Adipose tissue (tissue), 3 donors: ENCODE results near the gene DNAJB8. TPM values are rescaled to one million over a fixed set of nuclear protein-coding genes. Genes with fewer than 3 reads are reported as not detected.

ENCODE experiments used
- H3K27ac ChIP-seq: one replicate; pipeline ENCODE4 v1.5.1; 2013; ENCODE audit warnings: low read depth, low read length
- WGBS, 3 donors: extraction: QIAGEN DNeasy Blood & Tissue Kit; methylation state at CpG; one replicate each; pipeline ENCODE4 v1.1.7; 2013; 5-methylcytosine and 5-hydroxymethylcytosine counted together
- polyA plus RNA-seq, 3 donors: library from polyadenylated mRNA; stranded (reverse); fragments of 200-250 nt; gene quantifications; one replicate each; pipeline ENCODE4 v1.2.3, GENCODE V29; 2013
- donor health status: healthy with polysubstance abuse.
- donor health status: Bipolar disorder and iron deficiency.
- donor health status: healthy.

The DNAJB8 gene
- polyA plus RNA-seq, 3 donors: not detected

GRCh38 chr3:128486205-128486628 is 19.5 kb upstream of the DNAJB8 start:
- no peak overlapping the region for H3K27ac ChIP-seq
- 29 to 44% (median 32%) methylated on average over 14 of the region's 14 CpGs for WGBS, 3 donors

GRCh38 chr3:128485282-128486204 is 18.9 kb upstream of the DNAJB8 start:
- H3K27ac ChIP-seq: no peak overlapping the region
- WGBS, 3 donors: 45 to 56% (median 52%) methylated on average over 29 of the region's 29 CpGs

- no peak overlapping the region for H3K27ac ChIP-seq
- 27 to 59% (median 34%) methylated on average over 16 of the region's 16 CpGs for WGBS, 3 donors
Observed at GRCh38 chr3:128484404-128485281, 18.0 kb upstream of the DNAJB8 start.

GRCh38 chr3:128483657-128484403 is 17.1 kb upstream of the DNAJB8 start:
- WGBS, 3 donors: 14 to 42% (median 31%) methylated on average over 26 of the region's 26 CpGs
- H3K27ac ChIP-seq: no peak overlapping the region

GRCh38 chr3:128482666-128483656 is 16.3 kb upstream of the DNAJB8 start:
- H3K27ac ChIP-seq: no peak overlapping the region
- 13 to 41% (median 15%) methylated on average over 33 of the region's 33 CpGs for WGBS, 3 donors

GRCh38 chr3:128482175-128482574 is 15.5 kb upstream of the DNAJB8 start:
- H3K27ac ChIP-seq: no peak overlapping the region
- WGBS, 3 donors: 61 to 62% (median 62%) methylated on average over 11 of the region's 11 CpGs

GRCh38 chr3:128481438-128481942 is 14.8 kb upstream of the DNAJB8 start:
- H3K27ac ChIP-seq: no peak overlapping the region
- 37 to 46% (median 40%) methylated on average over 19 of the region's 19 CpGs for WGBS, 3 donors

GRCh38 chr3:128480717-128481437 is 14.2 kb upstream of the DNAJB8 start:
- 61 to 78% (median 69%) methylated on average over 27 of the region's 27 CpGs for WGBS, 3 donors
- H3K27ac ChIP-seq: no peak overlapping the region

GRCh38 chr3:128480278-128480677 is 13.6 kb upstream of the DNAJB8 start:
- 47 to 71% (median 56%) methylated on average over 11 of the region's 11 CpGs for WGBS, 3 donors
- no peak overlapping the region for H3K27ac ChIP-seq

- no peak overlapping the region for H3K27ac ChIP-seq
- 84 to 86% (median 85%) methylated on average over 10 of the region's 10 CpGs for WGBS, 3 donors
Observed at GRCh38 chr3:128479558-128480086, 12.9 kb upstream of the DNAJB8 start.

GRCh38 chr3:128478576-128479506 is 12.2 kb upstream of the DNAJB8 start:
- WGBS, 3 donors: 72 to 83% (median 77%) methylated on average over 11 of the region's 11 CpGs
- H3K27ac ChIP-seq: no peak overlapping the region

- WGBS, 3 donors: 77 to 86% (median 85%) methylated on average over 5 of the region's 5 CpGs
- no peak overlapping the region for H3K27ac ChIP-seq
Observed at GRCh38 chr3:128476659-128477058, 10.0 kb upstream of the DNAJB8 start.

- H3K27ac ChIP-seq: no peak overlapping the region
- 86 to 91% (median 88%) methylated on average over 8 of the region's 8 CpGs for WGBS, 3 donors
Observed at GRCh38 chr3:128475355-128475754, 8.7 kb upstream of the DNAJB8 start.

- WGBS, 3 donors: 58 to 70% (median 60%) methylated on average over 4 of the region's 4 CpGs
- H3K27ac ChIP-seq: no peak overlapping the region
Observed at GRCh38 chr3:128473737-128474136, 7.0 kb upstream of the DNAJB8 start.

GRCh38 chr3:128473180-128473519 is 6.5 kb upstream of the DNAJB8 start:
- 41 to 65% (median 50%) methylated on average over 5 to 6 of the region's 6 CpGs for WGBS, 3 donors
- no peak overlapping the region for H3K27ac ChIP-seq
